GM21619 (cell line): Measurements from ENCODE around the gene PPP1R12C.
"Not testable (repeated sequence)": the region's sequence is repeated elsewhere in the genome, so short reads cannot be mapped to it uniquely, and the experiment has no call there.

Experiments used
- ATAC-seq: cut with Tn5 transposase; IDR thresholded peaks from one replicate; pipeline ENCODE4 v1.9.1; 2021; ENCODE audit not compliant: unreplicated experiment

The PPP1R12C gene

GRCh38 chr19:55076321-55076720 is 41.1 kb downstream of the PPP1R12C start:
- no peak for ATAC-seq

DNA sequence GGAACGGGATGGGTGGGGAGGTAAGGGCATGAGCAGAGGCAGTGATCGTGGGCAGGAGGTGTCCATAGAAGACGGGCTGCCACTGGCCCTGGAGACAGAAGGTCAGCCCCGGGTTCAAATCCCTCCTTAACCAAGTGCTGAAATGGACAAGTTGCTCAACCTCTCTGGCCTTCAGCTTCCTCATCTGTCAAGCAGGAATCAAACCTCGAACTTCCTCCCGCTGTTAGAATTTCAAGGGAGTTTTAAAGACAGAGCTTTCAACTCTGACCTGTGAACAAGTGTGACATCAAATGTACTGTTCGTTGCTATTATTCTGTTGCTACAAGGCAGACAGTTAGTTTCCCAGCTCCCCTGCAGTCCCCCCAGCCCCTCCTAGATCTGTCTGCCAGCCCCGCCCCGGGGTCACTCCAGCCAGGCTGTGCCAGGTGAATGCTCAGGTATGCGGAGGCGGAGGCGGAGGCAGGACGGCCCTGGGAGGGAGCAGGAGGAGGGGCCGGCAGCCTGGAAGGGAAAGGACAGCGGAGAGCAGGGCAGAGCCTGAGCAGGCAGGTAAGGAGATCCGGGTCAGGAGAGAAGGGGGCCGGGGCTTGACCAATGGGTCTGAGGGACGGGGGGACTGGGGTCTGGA is 42.0 kb downstream of the PPP1R12C start, which contains the start of gene EPS8L1:
Gene EPS8L1 (plus strand): TSS at position 499 of the 628 bp plus-strand sequence. CDS start 576 bp downstream, outside the sequence.
- no peak for ATAC-seq

DNA sequence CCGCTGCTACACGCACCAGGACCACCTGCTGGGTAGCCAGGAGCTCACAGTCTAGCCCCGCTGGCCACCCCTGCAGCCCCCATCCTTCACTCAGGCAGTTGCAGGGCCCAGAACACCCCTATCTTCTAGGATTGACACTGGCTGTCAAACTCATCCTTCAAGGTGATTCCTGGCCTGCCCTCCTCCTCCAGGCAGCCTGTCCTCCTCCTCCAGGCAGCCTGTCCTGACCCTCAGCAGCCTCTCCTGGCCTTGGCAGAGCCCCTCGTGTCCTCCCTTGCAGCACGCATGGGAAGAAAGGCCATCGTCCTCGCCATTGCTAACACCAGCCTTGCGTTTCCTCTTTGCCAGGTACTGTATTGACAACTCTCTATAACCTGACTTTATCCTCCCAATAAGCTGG is 45.5 kb downstream of the PPP1R12C start:
- no peak for ATAC-seq

DNA sequence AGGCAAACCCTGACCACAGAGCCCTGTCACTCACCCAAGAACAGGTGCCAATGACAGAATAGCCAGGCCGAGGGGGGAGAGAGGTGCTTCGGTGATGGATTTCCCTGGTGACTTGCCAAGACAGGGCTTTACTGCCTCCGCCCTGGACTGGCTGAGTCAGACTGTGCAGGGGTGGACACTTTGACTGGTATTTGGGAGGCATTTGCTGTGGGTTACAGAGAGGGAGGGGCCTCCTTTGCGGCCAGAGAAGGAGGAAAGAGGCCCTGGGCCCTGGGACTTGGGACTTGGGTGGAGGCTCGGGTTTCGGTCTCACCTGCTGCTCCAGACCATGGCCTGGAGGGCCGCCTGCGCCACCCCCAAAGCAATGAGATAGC is 46.3 kb downstream of the PPP1R12C start:
- no peak for ATAC-seq

- ATAC-seq, result no peak
These were observed 46.8 kb downstream of the PPP1R12C start for GRCh38 chr19:55070466-55071128.

DNA sequence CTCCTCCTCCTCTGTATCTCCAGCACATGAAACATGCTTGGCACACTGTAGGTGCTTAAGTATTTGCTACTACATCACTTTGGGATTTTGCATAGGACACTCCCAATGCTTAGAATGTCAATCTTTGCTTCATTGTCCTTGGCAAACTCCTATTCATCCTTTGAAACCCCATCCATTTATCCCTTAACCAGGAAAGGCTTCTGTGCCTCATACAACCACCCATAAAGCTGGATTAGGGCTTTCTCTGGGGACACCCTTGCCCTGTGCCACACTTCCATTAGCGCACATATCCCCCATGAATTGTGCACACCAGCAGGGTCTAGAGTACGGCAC is 47.6 kb downstream of the PPP1R12C start:
- no peak for ATAC-seq

- ATAC-seq, result no peak
These were observed 48.2 kb downstream of the PPP1R12C start for GRCh38 chr19:55068950-55069864.

DNA sequence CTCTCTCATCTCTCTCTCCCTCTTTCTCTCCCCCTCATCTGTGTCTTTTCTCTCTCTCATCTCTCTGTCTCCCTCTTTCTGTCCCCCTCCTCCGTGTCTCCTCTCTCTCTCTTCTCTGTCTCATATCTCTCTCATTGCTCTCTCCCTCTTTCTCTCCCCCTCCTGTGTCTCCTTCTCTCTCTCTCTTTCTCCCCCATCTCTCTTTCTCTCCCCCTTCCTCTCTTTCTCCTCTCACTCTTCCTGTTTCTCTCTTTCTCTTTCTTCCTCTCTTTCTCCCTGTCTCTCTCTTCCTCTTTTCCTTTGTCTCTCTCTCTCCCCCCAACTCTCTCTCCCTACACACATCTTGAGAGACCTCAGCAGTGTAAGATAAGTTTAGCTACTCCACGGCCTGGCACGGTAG is 49.6 kb downstream of the PPP1R12C start:
- ATAC-seq, result no peak

GRCh38 chr19:55066107-55066709 is 51.2 kb downstream of the PPP1R12C start:
- ATAC-seq, result no peak

DNA sequence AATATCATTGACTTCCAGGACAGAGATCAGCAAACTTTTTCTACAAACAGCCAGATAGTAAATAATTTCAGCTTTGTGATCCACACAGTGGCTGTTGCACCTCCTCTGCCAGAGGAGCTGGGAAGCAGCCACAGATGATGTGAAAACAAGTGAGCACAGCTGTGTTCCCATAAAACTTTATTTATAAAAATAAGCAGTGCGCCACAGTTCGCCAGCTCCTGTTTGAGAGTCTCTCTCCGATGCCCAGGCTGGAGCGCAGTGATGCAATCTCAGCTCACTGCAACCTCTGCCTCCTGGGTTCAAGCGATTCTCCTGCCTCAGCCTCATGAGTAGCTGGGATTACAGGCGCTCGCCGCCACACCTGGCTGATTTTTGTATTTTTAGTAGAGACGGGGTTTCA is 51.9 kb downstream of the PPP1R12C start:
- ATAC-seq, result not testable (repeated sequence)

DNA sequence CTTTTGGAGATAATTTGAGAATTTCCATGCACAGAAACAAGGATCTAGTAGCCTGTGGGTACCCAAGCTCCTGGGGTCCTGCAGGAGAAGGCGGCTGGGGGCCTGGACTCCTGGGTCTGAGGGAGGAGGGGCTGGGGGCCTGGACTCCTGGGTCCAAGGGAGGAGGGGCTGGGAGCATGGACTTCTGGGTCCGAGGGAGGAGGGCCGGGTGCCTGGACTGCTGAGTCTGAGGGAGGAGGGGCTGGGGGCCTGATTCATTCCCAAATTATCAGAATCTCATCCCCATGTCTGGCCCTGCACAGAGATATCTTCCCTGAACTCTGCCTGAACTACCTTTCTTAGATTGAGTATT is 54.0 kb downstream of the PPP1R12C start:
- no peak for ATAC-seq

DNA sequence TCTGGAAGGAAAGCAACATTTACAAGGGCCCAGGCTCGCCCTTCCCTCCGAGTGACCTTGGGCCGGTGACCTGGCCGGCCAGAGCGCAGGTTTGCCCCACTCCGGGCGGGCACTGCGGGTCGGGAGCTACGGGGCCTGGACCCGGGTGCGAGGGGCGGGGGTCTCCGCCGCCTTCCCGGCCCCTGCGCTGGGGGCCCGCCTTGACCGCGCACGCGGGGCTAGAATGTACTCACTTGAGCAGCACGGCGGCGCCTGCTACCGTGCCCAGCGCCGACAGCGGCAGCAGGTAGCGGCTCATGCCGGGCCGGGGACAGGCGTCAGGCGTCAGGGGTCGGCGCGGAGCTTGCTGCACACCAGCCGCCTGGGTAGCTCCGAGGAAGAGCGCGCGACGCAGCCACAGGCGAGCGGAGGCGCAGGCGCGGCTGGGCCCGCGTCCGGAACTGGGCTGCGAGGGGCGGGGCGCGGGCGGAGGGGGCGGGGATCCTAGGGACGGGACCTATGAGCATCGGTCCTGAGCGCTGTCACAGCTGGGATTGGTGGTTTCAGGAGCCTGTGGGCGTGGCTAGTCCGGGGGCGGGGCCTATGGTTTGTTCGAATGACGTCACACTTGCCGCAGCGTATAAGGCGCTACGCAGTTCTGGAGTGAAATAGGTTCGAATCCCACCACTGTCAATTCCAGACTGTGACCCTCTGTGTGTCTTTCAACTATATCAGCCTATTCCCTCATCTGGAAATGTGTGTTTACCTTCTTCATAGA is 54.5 kb downstream of the PPP1R12C start, which contains the start of gene RDH13:
Gene RDH13 (minus strand): TSS at position 414 of the 757 bp plus-strand sequence. CDS start 116 bp downstream, at position 298.
- peak; percentile 90 for ATAC-seq

- not testable (repeated sequence) for ATAC-seq
These were observed 57.1 kb downstream of the PPP1R12C start for GRCh38 chr19:55060287-55060686.

- no peak for ATAC-seq
These were observed 58.4 kb downstream of the PPP1R12C start for GRCh38 chr19:55058781-55059610.

DNA sequence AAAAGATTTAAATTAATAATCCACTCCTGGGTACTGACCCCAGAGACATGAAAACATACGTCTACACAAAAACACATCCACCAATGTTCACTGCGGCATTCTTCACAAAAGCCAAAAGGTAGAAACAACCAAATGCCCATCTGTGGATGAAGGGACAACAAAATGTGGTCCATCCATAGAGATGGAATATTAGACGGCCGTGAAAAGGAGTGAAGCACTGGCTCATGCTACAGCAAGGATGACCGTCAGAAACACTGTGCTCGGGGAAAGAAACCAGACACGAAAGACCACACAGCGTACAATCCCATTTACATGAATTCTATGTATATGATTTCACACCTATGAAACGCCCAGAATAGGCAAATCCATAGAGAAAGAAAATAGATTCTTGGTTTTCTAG is 60.6 kb downstream of the PPP1R12C start:
- no peak for ATAC-seq

DNA sequence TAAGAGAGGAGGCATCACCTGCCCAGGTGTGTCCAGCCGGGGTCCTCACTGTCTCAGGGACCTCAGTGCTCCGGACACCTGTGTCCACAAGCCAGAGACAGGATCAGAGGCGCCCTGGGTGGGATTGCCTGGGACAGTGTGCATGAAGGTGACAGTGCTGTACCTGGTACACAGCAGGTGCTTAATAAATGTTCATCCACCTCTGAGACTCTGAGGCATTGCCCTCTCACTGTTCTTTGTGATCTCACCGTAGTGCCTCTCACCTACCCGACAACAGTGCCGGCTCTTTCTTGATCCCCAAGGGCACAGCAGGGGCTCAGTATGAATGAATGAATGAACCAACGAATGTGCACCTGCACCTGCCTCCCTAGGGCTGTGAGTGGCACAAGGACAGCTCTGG is 63.7 kb downstream of the PPP1R12C start:
- ATAC-seq, result no peak

GRCh38 chr19:55050749-55051532 is 66.5 kb downstream of the PPP1R12C start:
- no peak for ATAC-seq

DNA sequence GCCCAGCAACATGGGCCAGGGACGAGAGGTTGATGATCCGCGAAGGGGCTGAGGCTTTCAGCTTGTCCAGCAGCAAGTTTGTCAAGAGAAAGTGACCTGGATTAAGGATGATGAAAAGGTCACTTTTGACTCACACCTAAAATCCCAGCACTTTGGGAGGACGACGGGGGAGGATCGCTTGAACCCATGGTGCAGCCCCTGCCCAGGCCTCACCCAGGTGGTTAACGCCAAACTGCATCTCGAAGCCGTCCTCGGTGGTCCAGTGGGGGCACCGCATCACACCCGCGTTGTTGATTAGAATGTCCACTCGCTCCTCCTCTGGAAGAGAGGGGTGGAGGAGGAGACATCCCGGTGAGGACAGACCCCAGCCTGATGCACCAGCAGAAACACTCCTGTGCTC is 69.0 kb downstream of the PPP1R12C start:
- ATAC-seq, result no peak

- no peak for ATAC-seq
These were observed 69.5 kb downstream of the PPP1R12C start for GRCh38 chr19:55047951-55048350.
